Osteoblast (primary cell): Measurements from ENCODE around the gene DOCK10. TPM values are rescaled to one million over a fixed set of nuclear protein-coding genes. Genes with fewer than 3 reads are reported as not detected.

ENCODE experiments used
- DNase-seq: peaks from one replicate; pipeline ENCODE4 v3.0.0; 2011; ENCODE audit warnings: low spot score, mixed read lengths; ENCODE audit not compliant: insufficient read length; ENCODE audit errors: missing footprints
- H2AFZ ChIP-seq: 2 replicates; pipeline ENCODE4 v1.6.0; 2011; ENCODE audit warnings: mild to moderate bottlenecking, low read length
- H3K27ac ChIP-seq: 2 replicates; pipeline ENCODE4 v1.5.1; 2011; ENCODE audit warnings: mild to moderate bottlenecking, low read depth, low read length, moderate library complexity
- H3K27me3 ChIP-seq: 2 replicates; pipeline ENCODE4 v1.6.0; 2012; ENCODE audit warnings: mild to moderate bottlenecking, control low read depth, inconsistent platforms, low read length, moderate library complexity; ENCODE audit not compliant: insufficient read depth
- H3K36me3 ChIP-seq: 2 replicates; pipeline ENCODE4 v1.5.1; 2011; ENCODE audit warnings: mild to moderate bottlenecking, low read length, control low read depth, moderate library complexity; ENCODE audit not compliant: insufficient read depth
- H3K4me1 ChIP-seq: 2 replicates; pipeline ENCODE4 v1.5.1; 2011; ENCODE audit warnings: mild to moderate bottlenecking, low read length, control low read depth, moderate library complexity; ENCODE audit not compliant: insufficient read depth
- H3K4me2 ChIP-seq: 2 replicates; pipeline ENCODE4 v1.6.0; 2011; ENCODE audit warnings: mild to moderate bottlenecking, low read length; ENCODE audit not compliant: insufficient read depth
- H3K4me3 ChIP-seq: fragments of 200-600 bp; sonication (generic); 3 replicates; pipeline ENCODE4 v1.5.1; 2012; ENCODE audit warnings: mild to moderate bottlenecking, low read length, inconsistent platforms; ENCODE audit not compliant: insufficient read depth
- H3K79me2 ChIP-seq: 2 replicates; pipeline ENCODE4 v1.6.0; 2012; ENCODE audit warnings: mild to moderate bottlenecking, low read length, control low read depth, inconsistent platforms; ENCODE audit not compliant: insufficient read depth
- H3K9me3 ChIP-seq: 2 replicates; pipeline ENCODE4 v1.5.1; 2011; ENCODE audit warnings: low read depth, low read length, control low read depth
- H4K20me1 ChIP-seq: 2 replicates; pipeline ENCODE4 v1.6.0; 2012; ENCODE audit warnings: mild to moderate bottlenecking, low read length, control low read depth; ENCODE audit not compliant: insufficient read depth
- total RNA-seq: library from RNA; depleted of rRNA; stranded (reverse); fragments of >200 nt; gene quantifications from 2 replicates; pipeline ENCODE4 v1.2.3, GENCODE V29; 2012
- TF ChIP-seq, protein P1 (sequence below): IDR thresholded peaks from 2 replicates; pipeline ENCODE4 v1.5.1; 2011; ENCODE audit warnings: mild to moderate bottlenecking, low read depth, low read length, moderate library complexity; ENCODE audit errors: extremely low read depth

Gene DOCK10
- total RNA-seq, 1 donor = 33.3 TPM

DNA sequence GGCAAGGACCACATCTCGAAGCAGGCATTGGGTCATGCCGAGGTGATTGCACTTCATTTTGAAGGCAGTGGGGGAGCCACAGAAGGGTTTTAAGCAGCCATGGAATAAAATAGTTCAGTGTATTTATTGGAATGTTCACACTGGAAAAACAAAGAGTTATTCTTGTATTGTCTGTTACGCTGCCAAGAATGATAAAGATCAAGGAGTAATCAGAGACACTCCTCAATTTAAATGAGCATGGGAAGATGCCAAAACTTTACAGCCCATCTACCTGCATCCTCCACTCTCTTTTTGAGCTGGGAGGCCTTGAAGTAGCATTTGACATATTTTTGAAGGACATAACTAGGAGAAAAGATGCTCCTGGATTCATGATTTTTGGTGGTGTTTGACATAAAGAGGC lies 112.8 kb downstream of the DOCK10 start:
- Histone ChIP-seq H3K9me3 (no peaks in the 10 kb centered on the region), H4K20me1 (no peaks in the 10 kb centered on the region), H3K79me2 (peaks cover 54% of the 10 kb centered on the region), H3K27me3 (no peaks in the 10 kb centered on the region), H3K4me3 (no peak overlapping the region), H3K4me1 (peaks cover 55% of the 10 kb centered on the region), H3K36me3 (peaks cover 37% of the 10 kb centered on the region), H2AFZ (no peak overlapping the region), H3K4me2 (no peak overlapping the region), H3K27ac (peak overlapping the region; percentile 91)
- DNase-seq = no peak
- TF ChIP-seq, protein P1, sequence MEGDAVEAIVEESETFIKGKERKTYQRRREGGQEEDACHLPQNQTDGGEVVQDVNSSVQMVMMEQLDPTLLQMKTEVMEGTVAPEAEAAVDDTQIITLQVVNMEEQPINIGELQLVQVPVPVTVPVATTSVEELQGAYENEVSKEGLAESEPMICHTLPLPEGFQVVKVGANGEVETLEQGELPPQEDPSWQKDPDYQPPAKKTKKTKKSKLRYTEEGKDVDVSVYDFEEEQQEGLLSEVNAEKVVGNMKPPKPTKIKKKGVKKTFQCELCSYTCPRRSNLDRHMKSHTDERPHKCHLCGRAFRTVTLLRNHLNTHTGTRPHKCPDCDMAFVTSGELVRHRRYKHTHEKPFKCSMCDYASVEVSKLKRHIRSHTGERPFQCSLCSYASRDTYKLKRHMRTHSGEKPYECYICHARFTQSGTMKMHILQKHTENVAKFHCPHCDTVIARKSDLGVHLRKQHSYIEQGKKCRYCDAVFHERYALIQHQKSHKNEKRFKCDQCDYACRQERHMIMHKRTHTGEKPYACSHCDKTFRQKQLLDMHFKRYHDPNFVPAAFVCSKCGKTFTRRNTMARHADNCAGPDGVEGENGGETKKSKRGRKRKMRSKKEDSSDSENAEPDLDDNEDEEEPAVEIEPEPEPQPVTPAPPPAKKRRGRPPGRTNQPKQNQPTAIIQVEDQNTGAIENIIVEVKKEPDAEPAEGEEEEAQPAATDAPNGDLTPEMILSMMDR = no peak

DNA sequence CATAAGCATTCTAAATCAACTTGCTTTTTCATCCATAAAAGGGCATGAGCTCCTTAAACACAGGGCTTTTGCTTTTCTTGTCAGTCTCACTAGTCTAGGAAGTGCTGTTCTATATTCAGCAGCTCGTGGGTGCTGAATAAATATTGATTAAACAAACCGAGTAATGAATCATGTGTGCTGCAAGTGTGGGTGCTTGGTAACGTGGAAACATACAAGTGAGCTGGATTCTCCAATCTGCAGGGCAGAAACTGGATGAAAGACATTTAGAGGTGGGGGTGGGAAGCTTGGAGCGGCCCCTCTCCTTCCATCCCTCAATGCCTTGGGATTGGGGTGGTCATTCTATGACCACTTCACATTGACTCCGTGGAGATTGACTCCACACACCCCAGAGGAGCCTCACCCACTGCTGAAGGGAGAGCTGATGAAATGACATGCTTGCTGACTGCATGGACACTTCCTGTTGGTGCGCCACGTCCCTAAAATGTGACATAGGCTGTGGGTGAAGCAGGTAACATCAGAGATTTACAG lies 114.6 kb downstream of the DOCK10 start:
- Histone ChIP-seq H3K27ac (peak overlapping the region; percentile 91), H3K9me3 (no peaks in the 10 kb centered on the region), H3K27me3 (no peaks in the 10 kb centered on the region), H3K79me2 (peaks cover 53% of the 10 kb centered on the region), H4K20me1 (no peaks in the 10 kb centered on the region), H3K4me3 (peak overlapping the region; percentile 9), H3K4me2 (peak overlapping the region; percentile 57), H3K4me1 (peaks cover 55% of the 10 kb centered on the region), H3K36me3 (peaks cover 42% of the 10 kb centered on the region), H2AFZ (peak overlapping the region; percentile 25)
- TF ChIP-seq, protein P1 = no peak
- DNase-seq = no peak

DNA sequence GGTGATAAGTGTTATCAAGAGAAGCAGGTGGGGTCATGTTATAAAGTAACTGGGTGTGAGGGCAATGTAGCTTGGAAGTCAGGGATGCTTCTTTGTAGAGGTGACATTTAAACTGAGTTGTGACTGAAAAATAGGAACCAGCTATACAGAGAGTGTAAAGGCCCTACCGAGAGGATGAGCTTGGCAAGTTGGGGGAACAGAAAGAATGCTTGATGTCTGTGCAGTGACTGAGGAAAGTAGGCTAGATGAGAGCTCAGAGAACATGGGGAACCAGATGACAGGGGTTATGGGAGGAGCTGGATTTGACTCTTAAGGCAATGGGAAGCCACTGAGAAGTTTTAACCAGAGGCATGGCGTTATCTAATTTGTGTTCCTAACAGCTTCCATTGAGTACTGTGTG lies 115.3 kb downstream of the DOCK10 start:
- H3K9me3 ChIP-seq = no peaks in the 10 kb centered on the region
- H3K4me2 ChIP-seq = peak overlapping the region; percentile 59
- DNase-seq = no peak
- no peak overlapping the region for H3K4me3 ChIP-seq
- no peak overlapping the region for H2AFZ ChIP-seq
- H3K4me1 ChIP-seq = peaks cover 59% of the 10 kb centered on the region
- peaks cover 42% of the 10 kb centered on the region for H3K36me3 ChIP-seq
- TF ChIP-seq, protein P1 = no peak
- no peaks in the 10 kb centered on the region for H3K27me3 ChIP-seq
- no peaks in the 10 kb centered on the region for H4K20me1 ChIP-seq
- H3K79me2 ChIP-seq = peaks cover 51% of the 10 kb centered on the region
- H3K27ac ChIP-seq = peak overlapping the region; percentile 91

DNA sequence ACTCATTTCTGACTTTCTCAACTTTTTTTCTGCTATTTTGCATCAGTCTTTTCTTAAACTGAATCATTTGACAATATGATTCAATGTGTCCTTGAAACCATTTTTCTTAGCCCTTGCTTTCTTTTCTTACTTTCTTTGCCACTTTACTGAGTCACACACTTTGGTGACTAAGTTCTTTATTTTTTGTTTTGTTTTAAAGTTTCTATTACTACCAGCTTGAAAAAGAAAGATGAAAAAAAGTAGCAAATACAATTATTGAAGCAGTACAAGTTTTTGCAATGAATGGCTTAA lies 116.5 kb downstream of the DOCK10 start:
- no peak for DNase-seq
- Histone ChIP-seq H3K27ac (peak overlapping the region; percentile 91), H2AFZ (no peak overlapping the region), H3K4me3 (no peak overlapping the region), H3K4me1 (peaks cover 49% of the 10 kb centered on the region), H3K79me2 (peaks cover 46% of the 10 kb centered on the region), H3K27me3 (no peaks in the 10 kb centered on the region), H3K9me3 (no peaks in the 10 kb centered on the region), H3K36me3 (peaks cover 36% of the 10 kb centered on the region), H4K20me1 (no peaks in the 10 kb centered on the region), H3K4me2 (peak overlapping the region; percentile 59)
- TF ChIP-seq, protein P1 = no peak
